ENCODE results near the gene LMO4.

The LMO4 gene

DNA sequence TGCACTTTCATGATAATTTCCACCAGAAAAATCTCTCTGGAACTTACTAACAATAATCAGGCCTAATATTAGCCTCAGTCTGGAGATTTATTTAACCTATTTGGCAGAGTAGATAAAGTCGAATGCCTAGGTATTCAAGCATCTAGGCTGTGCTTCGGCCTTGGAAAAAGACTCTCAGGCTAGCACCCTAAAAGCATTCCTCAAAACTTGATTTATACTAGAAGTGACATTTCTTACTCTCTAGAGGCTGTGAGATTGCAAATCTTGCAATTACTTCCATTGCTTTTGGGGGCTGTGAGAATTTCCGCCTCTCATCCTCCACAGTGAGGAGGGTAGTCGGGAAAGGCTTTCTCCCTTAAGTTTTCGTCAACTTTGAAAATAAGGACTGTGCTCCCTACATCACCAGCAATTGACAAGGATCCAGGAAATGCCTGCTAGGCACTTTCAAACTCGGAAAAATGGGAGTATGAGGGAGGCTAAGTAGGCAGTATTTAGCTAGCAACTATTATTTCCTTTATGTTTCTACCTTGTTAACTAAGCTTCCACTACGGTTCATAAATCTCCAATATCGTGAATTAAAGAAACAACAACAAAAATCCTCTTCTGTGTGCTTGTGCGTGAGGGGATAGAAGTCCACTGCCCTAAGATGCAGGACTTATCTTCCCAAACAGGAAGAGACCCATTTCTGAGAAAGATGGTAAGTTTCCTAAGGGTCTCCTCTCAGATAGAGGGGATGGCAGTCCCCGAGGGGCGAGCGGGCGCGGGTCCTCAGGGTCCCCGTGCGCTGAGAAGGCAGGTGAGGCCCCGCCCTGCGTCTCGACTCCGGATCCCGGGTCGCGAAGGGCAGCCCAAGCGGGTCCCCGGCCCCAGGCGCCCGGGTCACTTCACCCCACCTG is 1.1 kb upstream of the LMO4 start:
- no peak for DNase-seq (ENCODE audit: low read depth, low spot score)

DNA sequence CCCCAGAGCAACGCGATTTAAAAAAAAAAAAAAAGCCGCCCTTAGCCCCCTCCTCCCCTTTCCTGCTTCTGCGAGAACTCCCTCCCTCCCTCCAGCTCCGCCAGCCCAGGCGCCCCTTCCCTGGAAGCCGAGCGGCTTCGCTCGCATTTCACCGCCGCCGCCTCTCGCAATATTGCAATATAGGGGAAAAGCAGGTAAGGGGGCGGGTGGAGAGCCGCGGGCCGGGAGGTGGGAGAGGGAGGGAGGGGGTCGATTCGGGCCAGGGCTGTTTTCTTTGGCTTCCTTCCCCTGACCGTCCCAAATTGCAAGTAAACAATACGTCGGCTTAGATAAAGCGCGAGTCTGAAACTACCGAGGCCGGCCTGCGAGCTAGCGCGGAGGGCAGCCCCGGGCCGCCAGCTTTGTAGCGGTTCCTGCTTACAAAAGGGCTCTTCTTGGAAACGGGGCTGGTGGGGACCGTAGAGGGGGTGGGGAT is 408 bp downstream of the LMO4 start:
- no peak for DNase-seq (ENCODE audit: low read depth, low spot score)

DNA sequence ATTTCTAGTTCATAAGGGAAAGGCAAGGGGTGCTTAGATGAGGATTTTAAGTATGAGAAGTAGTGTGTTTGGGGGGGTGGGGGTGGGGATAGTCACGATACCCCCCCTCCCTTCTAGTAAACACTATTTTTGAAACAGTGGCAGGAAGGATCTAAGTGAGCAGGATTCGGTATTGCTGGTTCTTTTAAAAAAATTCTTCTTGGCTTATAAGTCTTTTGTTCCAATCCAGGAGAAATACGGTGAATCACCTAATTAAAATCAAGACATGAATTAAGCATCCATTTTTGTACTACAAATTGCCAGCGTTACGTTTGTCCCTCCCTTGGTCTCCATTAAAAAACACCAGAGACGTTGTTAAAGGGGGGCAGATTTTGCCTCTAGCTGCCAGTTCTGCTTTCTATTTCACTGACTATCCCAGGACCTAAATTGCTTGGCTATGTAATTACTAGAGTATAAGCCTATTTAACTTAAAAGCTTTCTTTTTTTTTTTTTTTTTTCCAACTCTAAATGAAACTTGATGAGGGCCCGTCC is 911 bp downstream of the LMO4 start:
- DNase-seq (ENCODE audit: low read depth, low spot score), result no peak

GRCh38 chr1:87330057-87330884 is 1.6 kb downstream of the LMO4 start:
- no peak for DNase-seq (ENCODE audit: low read depth, low spot score)

- DNase-seq (ENCODE audit: low read depth, low spot score), result no peak
Measured at GRCh38 chr1:87330885-87331364, 2.2 kb downstream of the LMO4 start.

- DNase-seq (ENCODE audit: low read depth, low spot score), result no peak
Measured at GRCh38 chr1:87331365-87332241, 2.9 kb downstream of the LMO4 start.

- no peak for DNase-seq (ENCODE audit: low read depth, low spot score)
Measured at GRCh38 chr1:87333692-87334347, 5.1 kb downstream of the LMO4 start.

DNA sequence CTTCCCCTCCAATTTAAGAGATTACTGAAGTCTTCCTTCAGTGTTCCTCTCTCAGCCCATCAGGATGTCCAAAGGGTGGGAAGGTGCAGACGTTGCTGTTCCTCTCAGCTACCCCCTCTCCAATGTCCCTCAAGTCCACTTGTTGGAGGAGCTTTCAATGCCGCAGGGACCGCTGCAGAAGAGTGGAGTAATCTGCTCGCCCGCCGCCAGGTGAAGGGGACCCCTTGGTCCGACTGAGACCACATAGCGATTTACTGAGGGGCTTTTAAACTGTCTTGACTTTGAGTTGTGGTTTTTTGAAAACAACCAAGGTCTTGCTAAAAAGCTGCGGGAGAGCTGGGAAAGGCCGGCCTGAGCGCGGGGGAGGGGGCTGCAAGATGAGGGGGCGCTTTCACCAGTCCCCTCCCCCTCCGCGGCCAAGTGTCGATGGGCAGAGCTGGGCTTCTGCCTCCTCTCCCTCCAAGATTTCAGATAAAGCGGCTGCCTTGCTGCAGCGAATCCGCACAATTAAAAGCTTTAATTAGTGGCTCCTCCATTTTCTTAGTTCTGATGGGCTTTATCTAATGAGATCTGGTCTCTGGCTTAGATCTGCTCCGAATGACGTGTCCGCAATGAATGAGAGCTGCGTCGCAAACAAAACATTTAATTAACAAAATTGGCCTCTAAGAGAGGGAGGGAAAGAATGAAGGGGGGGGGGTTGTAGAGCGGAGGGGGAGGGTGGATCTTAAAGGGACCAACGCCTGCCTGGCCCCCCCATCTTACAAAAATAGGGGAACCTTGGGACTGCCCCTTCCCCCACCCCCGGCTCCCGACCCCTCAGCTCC is 5.9 kb downstream of the LMO4 start:
- no peak for DNase-seq (ENCODE audit: low read depth, low spot score)

DNA sequence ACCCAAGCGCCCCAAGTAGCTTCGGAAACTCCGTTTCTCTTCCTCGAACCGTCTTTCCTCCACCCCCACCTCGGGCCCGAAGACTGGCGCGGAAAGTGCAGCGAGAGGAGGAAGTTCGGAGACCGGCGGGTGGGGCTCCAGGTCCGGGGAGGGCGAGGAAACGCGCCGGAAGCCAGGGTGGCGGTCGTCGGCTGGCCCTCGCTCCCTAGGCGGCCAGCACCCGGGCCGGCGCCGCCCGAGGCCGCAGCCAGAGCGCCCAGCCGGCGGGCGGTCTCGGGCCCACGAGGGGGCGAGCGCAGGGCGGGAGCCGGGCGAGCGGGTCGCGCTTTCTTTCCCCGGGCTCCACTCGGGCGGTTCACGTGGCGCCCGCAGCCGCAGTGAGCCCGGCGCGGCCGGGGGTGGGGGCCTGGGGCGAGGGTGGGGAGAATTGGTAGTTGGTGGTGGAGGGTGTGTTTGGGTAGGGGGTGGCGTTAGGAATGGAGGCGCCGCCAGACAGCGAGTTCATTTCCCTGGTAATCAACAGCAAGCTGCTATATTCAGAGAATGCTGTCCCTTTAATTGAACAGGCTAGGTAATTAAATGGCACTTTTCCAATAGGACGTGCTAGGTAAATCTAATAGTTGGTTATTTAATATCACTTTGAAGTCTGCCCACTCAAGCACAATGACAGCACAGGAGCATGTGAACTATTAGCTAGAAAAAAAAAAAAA is 6.7 kb downstream of the LMO4 start:
- DNase-seq (ENCODE audit: low read depth, low spot score), result no peak

GRCh38 chr1:87336623-87337067 is 8.0 kb downstream of the LMO4 start:
- DNase-seq (ENCODE audit: low read depth, low spot score), result no peak

GRCh38 chr1:87337606-87338005 is 8.9 kb downstream of the LMO4 start:
- no peak for DNase-seq (ENCODE audit: low read depth, low spot score)

DNA sequence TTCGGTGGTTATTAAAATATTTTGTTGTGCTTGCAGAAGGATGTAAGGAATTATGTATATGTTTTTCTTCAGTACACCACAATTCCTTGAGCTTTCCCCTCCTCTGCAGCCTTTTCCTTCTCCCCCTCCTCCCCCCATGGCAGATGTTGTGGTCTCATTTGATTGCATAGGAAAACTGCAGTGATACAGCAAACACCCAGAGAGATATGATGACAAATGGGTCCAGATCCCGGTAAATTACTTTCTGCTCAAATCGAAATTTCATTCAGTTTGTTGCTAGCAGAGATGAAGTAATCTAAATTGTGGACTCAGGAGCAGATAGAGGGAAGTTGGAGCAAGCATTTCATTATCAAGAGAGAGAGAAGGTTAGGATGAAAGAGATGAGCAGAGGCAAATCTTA is 9.9 kb downstream of the LMO4 start:
- no peak for DNase-seq (ENCODE audit: low read depth, low spot score)

DNA sequence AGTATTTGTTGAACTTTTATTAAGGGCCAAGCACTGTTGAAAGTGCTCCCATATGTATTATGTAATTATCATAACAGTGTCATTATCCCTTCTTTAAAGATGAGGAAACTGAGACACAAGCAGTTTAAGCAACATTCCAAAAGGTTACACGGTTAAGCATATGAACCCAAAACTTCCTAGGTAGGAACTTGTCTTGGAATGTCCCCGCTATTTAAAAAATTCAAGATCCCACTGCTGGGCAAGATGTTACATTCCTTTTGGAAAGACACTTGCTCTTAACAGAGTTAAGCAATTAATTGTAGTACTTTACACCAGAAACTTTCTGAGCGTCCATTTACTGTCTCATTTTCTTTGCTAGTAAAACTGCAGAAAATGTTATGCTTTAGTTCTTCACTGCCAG is 15.6 kb downstream of the LMO4 start:
- no peak for DNase-seq (ENCODE audit: low read depth, low spot score)

DNA sequence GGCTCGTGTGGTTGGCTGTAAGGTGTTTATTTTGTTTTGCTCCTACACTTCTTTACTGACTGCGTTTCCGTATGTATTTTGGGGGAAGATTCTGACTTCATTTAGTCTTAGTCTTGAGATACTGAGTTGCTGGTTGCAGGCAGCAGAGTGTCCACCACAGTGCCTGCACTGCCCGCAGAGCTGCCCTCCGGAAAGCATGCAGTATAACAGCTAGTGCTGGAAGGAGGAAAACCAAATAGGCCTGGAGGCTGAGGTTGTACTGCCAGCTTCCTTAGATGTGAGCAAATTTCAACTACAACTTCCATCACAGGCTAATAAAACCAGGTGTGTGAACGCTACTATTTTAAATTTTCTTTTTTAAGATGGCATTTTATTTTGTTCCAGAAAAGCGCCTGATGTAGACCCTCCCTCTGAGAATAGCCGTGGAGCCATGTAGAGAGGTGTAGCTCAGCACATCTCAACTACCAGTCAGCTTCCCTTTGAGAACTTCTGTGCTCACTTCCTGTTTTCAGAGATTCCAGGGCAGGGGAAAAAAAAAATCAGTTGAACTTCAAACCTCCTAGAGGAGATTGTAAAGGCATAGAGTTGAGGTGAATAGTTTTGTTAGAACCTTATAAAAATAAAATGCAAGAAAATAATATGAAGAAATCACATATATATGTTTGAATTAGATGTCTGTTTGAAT is 17.6 kb downstream of the LMO4 start:
- DNase-seq (ENCODE audit: low read depth, low spot score), result no peak

- DNase-seq (ENCODE audit: low read depth, low spot score), result no peak
Measured at GRCh38 chr1:87348341-87349019, 19.8 kb downstream of the LMO4 start.

- no peak for DNase-seq (ENCODE audit: low read depth, low spot score)
Measured at GRCh38 chr1:87349036-87349435, 20.4 kb downstream of the LMO4 start.

- no peak for DNase-seq (ENCODE audit: low read depth, low spot score)
Measured at GRCh38 chr1:87355894-87356293, 27.2 kb downstream of the LMO4 start.

DNA sequence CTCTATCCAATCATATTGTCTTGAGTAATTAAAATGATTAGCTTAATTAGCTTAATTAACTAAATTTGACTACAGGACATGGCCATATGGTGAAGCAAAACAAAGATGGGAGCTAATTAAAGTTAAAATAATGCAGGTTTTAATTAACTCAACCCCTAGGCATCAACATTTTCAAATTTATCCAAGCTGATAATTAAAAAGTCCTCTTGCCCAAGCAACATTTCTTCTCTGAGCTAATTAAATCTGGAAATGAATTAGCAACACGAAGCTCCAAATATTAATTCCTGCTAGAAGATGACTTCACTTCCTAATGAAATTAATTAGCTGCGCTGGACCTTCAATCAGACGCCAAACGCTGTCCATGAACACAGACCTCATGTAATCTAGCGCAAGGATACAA is 27.9 kb downstream of the LMO4 start:
- DNase-seq (ENCODE audit: low read depth, low spot score), result no peak

Measured in brain pericyte (primary cell).